NCI-H1417 treated with DMSO at 0.1 percent for 48 hours (cell line): ENCODE measurements around the gene GLYAT.
"Not testable (repeated sequence)": the region's sequence is repeated elsewhere in the genome, so short reads cannot be mapped to it uniquely, and the experiment has no call there.

Experiments used
- DNase-seq: peaks from one replicate; lab custom pipeline; 2025; lab: John Stamatoyannopoulos, UW

The GLYAT gene

GRCh38 chr11:58742981-58743880, 11.5 kb upstream of the GLYAT start:
- no peak for DNase-seq

DNA sequence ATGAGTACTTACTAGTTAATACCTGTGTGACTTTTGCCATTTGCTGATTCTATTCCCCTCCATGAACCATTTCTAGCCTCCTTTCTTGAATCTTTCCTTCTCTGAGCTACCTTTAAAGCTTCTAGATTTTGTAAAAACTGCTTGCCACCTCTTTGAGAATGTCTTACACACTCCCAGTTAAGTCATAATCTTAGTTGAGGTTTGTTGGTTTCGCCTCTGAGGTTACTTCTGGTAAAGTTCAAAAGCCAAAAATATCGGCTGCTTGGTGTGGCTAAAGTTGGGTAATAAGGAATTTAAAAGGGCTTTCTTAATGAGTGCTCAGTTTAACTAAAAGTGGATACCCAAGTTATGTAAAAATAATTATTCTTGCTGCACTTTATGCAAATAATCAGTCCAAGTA, 10.4 kb upstream of the GLYAT start:
- DNase-seq: no peak

- no peak for DNase-seq
These were observed 9.4 kb upstream of the GLYAT start for GRCh38 chr11:58741127-58741526.

DNA sequence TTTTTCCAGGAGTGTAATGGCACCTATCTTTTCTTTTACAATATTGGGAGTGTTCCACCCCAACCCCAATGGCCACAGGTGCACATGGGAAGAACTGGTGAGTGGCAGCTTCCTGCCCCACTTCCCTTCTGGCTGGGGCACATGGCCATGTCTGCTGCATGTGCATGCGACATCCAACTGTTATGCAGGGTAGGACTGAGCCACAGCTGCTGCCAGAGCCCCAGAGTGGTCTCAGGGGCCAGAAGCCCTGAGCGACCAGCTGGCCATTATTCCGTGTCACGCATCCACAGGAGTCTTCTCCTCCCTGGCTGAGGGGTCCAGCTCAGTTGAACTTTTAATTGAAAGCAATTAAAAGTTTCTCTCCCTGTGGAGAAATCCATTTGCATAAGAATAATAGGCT, 8.7 kb upstream of the GLYAT start:
- DNase-seq: no peak

DNA sequence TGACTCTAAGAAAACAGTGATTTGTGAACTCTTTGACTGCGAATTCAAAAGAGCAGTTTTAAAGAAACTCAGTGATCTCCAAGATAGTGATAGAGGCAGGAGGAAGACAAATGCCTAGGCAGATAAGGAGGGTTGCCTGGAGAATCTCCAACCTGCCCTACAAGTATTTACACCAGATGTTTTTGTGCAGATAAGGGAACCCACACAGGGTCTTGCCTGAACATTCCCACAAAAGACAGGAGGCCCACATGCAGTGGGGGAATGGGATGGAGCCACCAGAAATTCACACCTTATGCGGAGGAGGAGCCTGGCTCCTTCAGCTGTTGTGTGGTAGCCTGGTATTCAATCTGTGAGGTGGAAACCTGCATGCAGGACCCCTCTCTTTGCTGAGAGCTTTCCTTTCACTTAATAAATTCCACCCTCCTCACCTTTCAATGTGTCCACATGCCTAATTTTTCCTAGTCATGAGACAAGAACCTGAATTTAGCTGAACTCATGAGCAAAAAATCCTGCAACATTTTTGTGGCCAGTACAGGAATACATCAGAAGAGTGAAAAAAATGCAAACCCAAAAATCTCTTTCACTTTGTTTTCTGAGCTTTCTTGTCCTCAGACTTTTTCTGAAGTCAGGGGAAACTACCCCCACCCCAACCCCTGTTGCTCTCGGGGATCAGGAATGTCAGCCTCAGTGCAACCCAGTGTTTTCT, 8.1 kb upstream of the GLYAT start:
- DNase-seq: no peak

GRCh38 chr11:58734681-58735490, 3.1 kb upstream of the GLYAT start:
- no peak for DNase-seq

GRCh38 chr11:58730507-58731089, 1.1 kb downstream of the GLYAT start:
- no peak for DNase-seq

DNA sequence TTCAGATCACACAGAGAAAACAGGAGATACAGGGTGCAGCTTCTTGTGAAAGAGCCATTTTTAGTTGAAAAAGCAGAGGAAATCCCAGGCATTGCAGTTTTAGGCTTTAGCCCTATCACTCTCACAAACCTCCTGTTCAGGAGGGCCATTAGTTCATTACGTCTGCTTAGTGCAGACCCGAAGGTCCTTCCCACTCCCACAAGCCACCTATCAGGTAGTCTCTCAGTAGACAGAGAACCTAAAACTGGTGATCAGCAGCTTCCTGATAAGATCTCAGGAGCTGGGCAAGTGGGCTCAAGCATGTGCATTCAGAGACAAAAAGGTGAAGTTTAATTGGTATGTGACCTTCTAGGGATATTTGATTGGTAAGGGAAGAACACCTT, 4.3 kb downstream of the GLYAT start:
- DNase-seq: no peak

DNA sequence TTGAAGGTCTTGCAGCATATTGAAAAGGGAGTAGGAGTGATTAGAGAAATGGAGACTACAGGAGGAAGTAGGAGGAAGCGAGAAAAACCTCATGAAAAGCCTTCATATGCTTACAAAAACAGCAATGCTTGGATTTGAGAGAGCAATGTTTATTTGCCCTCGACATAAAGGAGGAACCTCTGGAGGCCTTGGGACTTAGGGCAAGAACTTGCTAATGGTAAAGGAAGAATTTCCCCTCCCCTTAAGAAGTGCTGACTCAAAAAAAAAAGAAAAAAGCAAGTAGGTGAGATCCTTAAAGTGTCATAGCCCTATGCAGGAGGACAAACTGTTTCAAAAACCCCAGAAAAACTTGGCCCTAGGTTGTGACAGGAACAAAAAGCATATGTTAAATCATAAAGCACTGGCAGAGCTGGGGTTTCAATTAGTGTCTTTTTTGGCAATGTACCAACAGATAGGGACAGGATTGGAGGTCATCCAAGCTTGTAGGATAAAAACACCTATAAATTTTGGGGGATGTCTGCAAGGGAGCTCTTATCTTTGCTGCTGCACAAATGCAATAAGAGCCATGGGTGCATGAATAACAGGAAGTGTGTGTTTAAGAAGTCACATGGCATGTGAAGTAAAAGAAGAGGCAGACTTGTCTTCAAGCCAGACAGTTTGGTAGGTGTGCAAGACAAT, 4.9 kb downstream of the GLYAT start:
- DNase-seq: no peak

DNA sequence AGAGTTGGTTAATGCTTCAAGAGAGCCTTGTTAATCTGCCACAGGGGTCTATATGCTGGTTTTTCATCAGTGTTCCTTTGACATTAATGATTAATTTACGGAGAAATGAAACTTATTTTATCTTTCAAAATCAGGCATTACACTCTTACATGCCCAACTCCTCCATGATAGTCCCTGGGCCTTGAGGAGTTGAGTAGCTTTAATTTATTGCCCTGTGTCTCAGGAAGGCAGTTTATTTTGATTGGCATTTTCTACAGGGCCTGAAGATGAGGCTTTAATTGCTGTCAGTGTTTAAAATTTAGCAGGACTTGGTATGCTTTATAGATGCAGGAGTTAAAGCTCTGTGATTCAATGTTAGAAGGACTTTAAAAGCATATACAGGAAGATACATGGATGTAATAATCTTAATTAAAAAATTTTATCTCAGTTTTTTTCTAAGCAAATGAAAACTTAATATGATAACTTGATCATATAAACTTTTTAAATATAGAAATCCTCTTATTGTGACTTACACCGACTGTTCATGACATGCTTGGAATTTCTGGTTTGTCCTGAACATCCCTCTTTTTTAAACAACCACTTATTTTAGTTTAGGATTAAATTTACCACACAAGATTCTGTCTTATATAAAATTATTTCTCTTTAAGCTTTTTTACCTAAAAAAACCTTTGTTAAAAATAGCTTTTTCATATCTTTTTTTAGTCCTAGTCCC, 12.2 kb downstream of the GLYAT start:
- DNase-seq: no peak

- DNase-seq: no peak
These were observed 19.2 kb downstream of the GLYAT start for GRCh38 chr11:58712531-58712930.

- DNase-seq: no peak
These were observed 19.9 kb downstream of the GLYAT start for GRCh38 chr11:58711832-58712231.

DNA sequence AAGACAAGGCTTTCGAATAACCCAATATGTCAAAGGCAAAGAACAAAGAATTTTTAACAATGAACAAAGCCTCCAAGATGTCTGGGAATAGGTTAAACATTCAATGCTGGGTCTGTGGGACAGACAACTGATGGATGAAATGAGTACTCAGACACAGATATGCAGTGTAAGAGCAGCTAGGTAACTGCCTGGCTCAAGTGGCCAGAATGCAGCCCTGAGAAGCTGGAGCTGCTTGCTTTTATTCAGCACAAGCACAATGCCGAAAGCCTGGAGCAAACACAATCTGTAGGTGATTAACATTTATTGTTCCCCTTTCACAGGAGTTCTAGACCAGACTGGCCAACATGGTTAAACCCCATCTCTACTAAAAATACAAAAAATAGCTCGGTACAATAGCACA, 24.0 kb downstream of the GLYAT start:
- DNase-seq: no peak

DNA sequence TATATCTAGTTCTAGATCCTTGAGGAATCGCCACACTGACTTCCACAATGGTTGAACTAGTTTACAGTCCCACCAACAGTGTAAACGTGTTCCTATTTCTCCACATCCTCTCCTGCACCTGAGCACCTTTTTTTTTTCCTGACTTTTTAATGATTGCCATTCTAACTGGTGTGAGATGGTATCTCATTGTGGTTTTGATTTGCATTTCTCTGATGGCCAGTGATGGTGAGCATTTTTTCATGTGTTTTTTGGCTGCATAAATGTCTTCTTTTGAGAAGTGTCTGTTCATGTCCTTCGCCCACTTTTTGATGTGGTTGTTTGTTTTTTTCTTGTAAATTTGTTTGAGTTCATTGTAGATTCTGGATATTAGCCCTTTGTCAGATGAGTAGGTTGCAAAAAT, 34.9 kb downstream of the GLYAT start:
- DNase-seq: not testable (repeated sequence)

DNA sequence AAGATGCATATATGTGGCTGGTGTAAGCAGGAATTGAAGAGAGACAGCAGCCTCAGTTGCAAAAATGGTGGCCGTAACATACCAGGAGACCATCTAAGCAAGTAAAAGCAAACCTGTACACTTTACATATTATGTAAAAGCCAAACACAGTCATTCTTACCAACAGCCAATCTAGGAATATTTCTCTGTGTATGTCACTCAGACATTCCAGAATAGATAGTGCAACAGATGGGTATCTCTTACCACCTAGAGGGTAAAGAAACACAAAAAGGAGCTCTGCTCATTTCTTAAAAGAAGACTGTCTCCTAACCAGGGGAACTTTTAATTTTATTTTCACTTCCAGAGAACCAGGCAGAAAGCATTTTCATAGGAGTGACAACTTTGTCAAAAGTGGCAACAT, 38.7 kb downstream of the GLYAT start:
- DNase-seq: no peak

GRCh38 chr11:58691675-58692074, 40.1 kb downstream of the GLYAT start:
- no peak for DNase-seq

- DNase-seq: no peak
These were observed 42.8 kb downstream of the GLYAT start for GRCh38 chr11:58688789-58689503.

GRCh38 chr11:58685973-58686722, 45.6 kb downstream of the GLYAT start:
- no peak for DNase-seq

GRCh38 chr11:58682660-58683059, 49.1 kb downstream of the GLYAT start:
- not testable (repeated sequence) for DNase-seq

GRCh38 chr11:58677536-58677935, 54.2 kb downstream of the GLYAT start:
- DNase-seq: not testable (repeated sequence)
